ENCODE data around the gene BRWD1.

BRWD1 gene

DNA sequence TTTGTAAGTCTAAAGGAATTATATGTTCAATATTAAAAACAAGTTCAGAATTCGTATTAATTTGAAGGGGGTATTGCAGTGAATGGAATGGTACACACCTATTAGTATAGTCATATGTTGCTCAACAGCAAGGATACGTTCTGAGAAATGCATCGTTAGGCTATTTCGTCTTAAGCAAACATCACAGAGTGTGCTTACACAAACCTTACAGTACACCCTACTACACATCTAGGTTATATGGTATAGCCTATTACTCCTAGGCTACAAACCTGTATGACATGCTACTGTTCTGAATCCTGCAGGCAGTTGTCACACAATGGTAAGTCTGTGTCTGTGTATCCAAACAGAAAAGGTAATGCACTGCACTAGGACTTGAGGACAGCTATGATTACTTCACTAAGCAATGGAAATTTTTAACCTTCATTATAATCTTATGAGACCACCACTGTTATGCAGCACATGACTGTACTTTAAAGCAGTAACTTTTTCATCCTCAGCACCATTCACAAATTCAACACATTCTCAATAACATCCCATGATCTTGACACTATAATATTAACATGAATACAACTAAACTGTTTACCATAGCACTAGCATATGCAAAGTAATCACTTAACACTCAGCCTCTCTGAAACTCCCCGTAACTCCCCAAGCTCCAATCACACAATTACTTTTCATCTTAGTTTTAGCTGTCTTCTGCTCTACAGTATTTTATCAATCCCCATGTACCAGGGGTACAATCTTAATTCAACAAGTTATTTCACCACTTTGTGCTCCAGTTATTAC is 115.8 kb downstream of the BRWD1 start:
- DNase-seq (ENCODE audit: low read depth), result no peak

DNA sequence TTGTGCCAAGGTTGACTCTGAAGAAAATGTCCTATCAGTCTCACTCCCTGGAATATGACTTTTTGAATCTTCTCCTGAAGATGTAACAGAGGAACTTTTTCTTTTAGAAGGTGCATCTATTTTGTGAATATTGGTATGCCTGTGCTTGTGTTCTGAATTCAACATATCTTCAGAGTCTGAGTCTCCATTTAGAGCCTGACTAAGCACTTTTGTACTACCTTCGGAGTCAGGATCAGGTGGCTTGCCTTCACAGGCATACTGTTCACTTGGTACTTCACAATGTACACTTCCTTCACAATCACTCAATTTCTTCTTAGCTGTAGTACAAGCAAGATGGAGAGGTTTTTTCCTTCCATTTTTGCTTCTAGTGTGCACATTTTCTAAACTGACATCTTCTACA is 116.6 kb downstream of the BRWD1 start:
- DNase-seq (ENCODE audit: low read depth), result no peak

DNA sequence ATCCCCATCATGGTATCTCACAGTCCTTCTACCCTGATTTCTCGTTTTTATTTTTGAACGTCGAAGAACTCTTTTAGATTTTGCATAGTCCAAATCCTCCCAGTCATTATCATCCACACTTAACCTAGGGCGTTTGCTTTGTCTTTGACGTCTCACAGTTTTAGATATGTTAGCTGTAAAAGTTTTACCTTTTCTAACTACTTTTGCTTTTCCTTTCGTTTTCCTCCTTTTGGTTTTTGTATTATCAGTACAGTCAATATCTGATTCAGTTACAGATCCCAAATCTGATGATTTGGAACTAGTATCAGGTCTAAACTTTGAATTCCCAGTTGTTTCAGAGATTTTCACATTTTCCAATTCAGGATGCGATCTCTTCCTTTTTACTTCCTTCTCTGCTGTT is 117.1 kb downstream of the BRWD1 start:
- DNase-seq (ENCODE audit: low read depth), result no peak

DNA sequence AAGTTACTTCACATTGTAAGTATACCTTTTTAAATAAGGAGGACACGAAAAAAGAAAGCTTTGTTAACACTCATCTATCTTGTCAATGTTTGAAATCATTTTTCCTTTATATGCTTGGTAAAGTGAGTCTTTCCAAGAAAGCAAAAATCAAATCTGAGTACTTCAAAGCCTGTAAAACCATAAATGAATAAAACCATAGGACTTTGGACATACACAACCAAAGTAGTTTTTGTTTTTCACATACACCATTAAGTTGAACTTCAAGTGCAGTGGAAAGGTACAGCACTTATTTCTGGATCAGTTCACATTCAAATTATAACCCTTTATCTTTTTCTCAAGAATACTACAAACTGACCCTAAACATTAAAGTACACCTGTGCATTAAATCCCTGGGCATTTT is 120.1 kb downstream of the BRWD1 start:
- DNase-seq (ENCODE audit: low read depth), result no peak

DNA sequence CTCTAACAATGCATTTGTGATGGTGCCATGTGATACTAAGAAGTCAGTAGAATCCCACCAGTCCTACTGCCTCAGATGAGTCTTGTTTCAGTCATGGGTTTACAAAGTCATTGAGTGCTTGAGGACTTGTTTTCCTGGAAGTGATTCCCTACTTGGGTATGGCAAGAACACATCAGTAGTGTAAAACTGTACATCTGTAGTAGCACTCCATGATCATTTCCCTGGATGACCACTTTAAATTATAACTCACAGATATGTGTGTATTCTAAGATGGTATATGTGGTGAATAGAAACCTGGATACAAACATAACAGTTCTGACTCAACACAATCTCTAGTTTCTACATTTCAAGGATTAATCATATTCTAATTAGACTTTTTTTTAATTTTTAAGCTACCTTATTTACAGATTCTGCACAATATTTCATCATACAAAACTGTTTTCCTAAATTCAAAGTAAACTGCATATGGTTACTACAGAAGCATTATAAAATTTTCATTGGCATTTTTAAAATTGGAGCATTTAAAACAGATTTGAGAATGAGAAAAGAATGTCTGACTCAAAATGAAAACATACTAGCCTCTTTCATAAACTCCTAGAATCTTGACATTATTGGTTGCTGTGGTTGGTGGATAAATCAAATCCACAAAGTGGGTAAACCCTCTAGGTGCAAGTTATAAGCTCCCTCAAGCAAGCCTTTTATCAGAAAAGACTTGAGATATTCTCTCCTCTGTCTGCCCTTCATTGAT is 123.4 kb downstream of the BRWD1 start:
- no peak for DNase-seq (ENCODE audit: low read depth)

DNA sequence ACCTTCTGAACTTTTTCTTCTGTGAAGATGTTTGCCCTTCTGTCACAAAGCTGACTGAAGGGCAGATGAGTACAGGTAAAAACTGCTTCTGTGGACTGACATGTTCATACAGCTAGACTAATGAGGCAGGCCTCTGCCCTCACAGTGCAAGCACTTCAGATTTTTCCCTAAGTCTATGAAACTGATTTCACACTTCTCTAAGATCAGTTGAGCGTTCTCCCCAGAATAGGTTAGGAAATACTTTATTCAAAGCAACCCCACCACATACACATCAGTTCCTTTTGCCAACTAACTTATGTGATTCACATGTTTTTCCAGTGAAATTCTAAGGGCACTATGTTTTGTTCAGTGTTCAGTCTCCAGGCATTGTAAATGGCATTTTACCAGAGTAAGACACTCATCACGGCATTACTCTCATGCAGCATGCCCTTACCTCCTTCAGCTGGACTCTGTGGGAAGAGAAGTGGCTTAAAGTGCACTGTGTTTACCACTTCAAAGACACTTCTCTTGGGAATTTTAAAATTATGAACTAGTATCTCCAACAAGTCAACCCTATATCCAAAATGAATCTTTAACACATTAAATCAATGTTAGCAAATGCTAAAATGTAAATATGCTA is 124.8 kb downstream of the BRWD1 start:
- DNase-seq (ENCODE audit: low read depth), result no peak

DNA sequence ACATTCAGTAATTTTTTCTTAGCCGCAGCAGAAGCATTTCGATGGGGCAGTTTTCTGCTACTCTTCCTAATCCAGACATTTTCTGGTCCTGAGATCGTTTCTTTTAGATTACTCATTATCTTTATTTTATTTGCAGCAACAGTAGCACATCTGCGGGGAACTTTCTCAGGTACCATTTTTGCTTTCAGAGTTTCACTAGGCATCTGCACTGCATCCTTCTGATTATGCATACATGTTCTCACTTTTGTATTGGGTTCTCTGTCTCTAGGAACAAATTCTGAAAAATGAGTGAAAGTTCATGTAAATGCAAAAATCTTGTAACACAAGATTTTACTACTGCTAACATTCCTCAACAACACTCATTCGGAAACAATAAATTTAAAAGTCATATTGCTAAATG is 126.3 kb downstream of the BRWD1 start:
- no peak for DNase-seq (ENCODE audit: low read depth)

DNA sequence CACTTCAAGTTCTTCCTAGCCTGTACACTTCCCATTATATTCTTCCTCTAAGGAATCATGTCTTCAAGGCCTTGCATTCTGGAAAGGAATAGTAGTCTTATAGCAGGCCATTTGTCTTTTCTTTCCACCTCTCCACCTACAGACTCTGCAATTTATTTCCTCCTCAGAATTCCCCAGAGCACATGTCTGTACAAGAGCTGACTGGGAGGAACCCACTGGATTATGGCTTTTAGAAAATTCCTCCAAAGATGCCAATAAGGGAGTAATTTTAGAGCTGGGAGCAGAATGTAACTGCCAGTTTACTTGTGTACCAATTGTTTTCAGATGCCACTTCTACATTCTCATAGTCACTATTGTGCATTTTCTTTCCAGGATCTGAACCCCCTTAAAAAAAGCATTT is 126.8 kb downstream of the BRWD1 start:
- DNase-seq (ENCODE audit: low read depth), result no peak

DNA sequence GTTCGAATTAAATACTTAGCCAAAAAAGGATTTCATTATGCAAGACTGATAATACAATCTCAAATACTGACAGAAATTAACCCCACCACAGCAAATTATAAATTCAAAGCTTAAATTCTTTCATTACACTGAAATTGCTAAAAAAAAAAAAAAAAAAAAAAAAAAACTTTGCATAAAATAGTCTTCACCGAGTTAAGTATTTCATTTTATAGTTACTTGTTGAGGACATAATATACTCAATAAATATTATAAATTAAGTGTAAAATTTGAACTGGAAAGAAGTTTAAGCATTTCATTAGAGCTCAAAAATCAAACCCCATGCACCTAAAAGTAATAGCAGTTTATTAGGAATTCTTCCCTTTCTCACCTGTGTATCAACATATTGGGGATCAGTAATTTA is 128.3 kb downstream of the BRWD1 start:
- no peak for DNase-seq (ENCODE audit: low read depth)

DNA sequence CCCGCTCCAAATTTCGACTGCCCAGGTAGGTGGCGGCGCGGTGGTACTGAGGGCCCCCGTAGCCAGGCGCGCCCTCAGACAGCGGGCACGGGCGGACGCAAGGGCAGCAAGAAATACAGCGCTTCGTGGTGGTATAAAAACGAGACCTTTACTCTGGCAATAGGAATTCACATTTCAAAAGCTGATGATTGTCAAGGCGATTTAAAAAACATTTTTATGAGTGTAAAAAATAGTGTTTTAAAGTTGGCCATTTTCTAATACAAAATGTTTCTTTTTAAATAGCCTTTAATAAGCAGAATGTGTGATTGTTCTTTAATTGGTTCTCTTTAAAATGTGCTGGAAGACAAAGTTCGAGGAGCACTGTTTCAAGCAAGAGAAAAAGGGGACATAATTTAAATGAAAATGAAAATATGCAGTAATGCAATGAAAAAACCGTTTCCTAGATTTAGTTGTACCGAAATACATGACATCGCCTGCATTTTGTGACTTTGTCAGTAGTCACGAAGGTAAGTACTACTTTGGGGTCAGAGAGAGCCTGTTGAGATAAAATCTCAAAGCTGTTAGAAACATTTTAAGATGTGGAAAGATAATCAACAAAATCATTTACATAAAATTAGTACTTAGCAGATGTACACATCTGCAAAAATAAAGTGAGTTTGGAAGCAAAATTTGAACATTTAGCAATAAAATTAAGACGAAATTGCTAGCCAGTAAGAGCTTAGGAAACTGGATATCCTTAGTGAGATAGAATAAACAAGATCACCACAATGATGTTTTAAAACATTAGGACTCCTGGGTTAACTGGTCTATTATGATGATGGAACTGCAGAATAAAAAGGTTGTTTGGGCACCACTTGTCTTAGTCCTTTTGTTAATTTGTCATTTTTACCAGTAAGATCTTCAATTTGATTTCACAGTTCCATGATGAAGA is 129.1 kb downstream of the BRWD1 start:
- DNase-seq (ENCODE audit: low read depth), result no peak

DNA sequence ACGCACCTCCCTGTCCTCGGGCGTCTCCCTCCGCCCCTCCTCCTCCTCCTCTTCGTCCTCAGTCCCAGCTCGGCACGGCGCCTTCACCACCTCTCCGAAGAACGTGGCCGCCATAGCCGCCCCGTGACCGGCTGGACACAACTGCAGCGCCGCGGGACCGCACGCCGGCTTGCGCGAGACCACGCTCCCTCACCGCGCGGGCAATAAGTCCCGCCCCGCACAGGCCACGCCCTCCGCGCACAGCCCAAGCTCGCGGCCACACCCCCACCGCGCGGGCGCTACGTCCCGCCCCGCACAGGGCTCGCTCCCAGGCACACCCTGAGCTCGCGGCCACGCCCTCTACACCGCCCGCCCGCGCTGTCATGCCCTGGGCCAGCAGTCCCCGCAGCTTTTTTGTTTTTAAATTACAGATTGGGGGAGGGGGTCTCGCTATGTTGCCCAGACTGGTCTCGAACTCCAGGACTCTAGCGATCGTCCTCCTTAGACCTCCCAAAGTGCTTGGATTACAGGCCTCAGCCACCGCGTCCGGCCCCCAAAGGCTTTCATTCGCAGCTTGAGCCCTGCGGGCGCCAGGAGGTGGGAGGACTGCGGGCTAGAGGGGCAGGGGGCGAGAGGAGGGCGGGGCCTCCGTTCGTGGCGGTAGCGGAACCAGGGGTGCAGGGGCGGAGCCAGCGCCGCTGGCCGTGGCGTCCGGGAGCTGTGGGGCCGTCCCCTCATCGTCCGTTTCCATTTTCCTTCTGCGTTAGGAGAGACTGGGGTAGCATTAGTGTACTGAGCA is 130.0 kb downstream of the BRWD1 start, which contains the start of gene PSMG1:
TSS of gene PSMG1 (minus strand) at position 180 of the 778 bp plus-strand sequence. CDS start at position 114, 66 bp downstream.
- DNase-seq (ENCODE audit: low read depth), result peak; percentile 90

DNA sequence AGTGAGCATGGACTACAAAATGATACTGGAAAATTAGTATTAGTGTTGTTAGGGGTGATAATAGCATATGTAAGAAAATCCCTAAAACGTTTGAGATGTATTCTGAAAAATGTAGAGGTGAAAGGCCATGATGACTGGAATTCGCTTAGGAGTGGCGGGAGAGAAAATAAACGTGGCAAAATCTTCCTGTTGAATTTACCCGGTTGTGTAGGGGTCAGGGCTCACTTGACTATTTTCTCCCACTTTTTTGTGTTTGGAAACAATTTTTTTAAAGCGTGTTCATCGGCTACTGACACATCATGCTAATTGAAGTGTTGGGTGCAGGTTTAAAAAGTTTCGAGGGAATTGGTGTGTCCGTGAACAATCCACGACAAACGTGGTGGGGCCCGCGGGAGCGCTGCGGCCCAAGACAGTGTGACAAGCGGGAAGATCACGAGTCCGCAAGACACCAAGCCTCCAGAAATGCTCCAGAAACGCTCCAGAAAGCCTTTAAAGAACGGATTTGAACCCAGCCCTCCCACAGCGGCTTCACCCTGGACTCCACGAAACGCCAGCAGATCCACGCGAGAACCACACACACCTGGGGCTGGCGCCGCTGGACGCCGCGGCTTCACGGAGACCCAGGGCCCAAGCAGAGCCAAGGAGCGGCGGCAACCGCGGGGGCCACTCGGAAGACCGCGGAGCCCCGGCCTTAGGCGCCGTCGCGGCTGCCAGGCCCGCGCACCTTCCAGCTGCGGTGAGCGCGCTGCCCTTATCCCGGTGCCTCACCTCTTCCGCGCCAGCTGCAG is 130.8 kb downstream of the BRWD1 start:
- DNase-seq (ENCODE audit: low read depth), result no peak

DNA sequence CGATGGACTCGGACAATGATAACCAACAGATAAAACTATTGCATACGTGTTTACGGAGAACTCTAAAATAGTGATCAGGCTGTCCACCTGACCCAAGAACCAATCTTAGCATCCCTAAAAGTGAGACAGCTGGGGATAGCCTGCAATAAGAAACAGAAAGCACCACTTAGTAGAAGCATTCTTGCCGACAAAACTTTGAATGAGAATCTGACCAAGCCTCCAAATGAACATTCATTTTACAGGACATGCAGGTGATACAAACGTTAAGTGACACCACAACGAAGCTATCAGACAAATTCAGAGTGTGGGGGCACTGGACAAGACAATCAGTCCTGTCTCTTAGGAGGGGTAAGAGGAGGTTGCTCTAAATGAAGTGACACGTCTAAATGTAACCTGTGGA is 131.4 kb downstream of the BRWD1 start:
- DNase-seq (ENCODE audit: low read depth), result no peak

DNA sequence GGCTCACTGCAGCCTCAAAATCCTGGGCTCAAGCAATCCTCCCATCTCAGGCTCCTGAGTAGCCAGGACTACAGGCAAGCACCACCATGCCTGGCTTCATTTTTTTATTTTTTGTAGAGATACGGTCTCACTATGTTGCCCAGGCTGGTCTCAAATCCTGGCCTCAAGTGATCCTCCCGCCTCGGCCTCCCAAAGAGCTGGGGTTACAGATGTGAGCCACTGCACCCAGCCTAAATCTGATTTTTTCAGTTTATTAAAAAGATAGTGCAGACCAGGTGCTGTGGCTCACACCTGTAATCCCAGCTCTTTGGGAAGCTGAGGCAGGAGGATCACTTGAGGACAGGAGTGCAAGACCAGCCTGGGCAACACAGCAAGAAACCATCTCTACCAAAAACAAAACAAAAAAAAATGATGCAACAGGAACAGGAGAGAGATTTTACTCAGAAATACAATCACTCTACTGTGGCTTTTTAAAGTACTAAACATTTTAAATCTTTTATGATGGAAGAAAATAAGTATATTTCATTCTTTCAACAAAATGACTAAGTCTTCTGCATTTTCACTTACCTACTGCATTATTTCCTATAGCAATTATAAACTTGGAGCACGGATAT is 132.1 kb downstream of the BRWD1 start:
- DNase-seq (ENCODE audit: low read depth), result no peak

DNA sequence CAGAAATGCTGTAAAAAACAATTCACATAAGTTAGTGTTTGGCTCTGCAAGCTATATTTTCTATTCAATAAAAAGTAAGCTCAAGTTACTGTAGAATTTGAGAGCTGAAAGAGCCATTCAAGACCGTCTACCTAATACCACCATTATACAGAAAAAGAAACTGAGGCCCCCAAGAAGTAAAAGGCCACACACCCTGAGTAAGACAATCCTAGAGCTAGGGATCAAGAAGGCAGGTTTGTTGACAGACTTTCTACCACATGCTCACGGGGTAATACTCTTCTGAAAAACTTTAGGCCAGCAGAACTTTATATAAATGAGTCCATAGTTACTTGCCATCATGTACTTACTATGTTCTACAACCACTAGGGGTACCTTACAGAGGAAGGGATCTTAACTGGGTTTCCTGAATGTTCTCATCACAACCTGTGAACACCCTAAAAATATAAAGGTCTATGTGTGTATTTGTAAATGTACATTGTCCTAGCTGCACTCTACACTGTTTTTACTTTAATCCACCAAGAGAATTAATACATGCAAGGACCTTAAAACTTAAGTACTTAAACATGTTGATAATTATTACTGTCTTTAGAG is 132.9 kb downstream of the BRWD1 start:
- DNase-seq (ENCODE audit: low read depth), result no peak

DNA sequence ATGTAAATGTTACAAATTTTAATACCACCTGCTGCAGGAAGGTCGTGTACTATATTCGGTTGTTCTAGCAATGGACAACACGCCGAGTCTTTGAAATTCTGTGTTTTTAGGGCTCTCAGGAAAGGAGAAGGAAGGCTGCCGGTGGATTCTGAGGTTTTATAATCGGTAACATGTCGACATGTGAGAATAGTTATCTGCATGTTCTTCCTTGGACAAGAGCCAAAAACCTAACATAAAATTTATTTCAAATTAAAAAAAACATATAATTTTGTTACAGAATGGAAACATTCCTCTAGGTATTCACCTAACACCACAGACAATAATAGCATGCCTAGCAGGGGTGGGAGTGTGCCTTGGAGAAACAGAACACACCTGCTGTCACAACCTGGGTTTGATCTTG is 135.0 kb downstream of the BRWD1 start:
- DNase-seq (ENCODE audit: low read depth), result no peak

DNA sequence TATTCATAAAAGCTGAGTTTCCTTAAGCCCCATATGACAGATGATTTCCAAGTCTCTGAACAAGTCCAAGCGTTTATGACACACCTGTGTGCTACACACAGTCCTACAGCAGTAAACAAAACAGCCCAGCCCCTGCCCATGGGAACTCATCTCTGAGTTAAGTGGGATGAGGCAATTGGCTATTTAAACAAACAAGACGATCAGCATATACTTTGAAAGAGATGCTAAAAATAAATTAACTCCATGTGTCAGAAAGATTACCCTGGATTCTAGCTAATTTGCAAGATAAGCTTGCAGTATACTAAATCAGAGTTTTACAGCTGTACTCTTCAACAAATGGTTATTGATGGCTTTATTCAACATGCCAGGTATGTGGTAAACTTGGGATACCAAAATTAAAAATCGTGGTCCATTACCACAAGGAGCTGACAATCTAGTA is 137.1 kb downstream of the BRWD1 start:
- no peak for DNase-seq (ENCODE audit: low read depth)

DNA sequence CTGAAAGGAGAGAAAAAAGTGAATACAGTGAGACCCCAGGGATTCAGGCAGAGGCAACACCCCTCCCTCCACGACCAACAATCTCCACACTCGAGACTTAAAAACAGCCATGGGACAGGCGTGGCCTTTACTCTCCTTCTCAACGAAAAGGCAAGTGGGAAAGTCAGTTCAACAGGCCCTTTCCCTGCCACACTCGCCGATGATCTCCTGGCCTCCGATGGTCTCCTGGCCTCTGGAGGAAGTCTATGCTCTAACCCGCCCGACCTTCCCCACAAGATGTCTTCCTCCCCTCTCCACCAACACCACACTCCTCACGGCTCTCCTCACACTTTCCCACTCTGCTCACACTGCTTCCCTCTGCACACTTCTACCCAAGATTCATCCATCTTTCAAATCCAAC is 137.8 kb downstream of the BRWD1 start:
- no peak for DNase-seq (ENCODE audit: low read depth)

DNA sequence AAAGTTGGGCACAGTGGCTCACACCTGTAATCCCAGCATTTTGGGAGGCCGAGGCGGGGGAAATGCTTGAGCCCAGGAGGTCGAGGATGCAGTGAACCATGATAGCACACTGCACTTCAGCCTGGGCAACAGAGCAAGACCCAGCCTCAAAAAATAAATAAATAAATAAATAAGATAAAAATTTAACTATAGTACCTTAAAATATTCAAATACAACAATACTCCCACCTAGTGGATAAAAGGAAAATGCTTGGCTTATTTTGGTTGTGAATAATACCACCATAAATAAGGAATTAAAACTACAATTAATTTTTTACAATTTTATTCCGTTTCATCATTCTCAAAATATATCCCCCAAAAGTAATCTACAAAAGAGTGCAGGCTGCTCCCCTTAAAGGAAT is 138.3 kb downstream of the BRWD1 start:
- no peak for DNase-seq (ENCODE audit: low read depth)
